WTC11 (cell line): ENCODE data around the gene NR5A1. TPM values are rescaled to one million over a fixed set of nuclear protein-coding genes. Genes with fewer than 3 reads are reported as not detected.

ENCODE experiments used
- ATAC-seq: fragments of 200-7000 bp; cut with Tn5 transposase; 2 replicates; pipeline ENCODE4 v1.10.0; 2021; ENCODE audit warnings: mild to moderate bottlenecking, moderate library complexity
- CTCF ChIA-PET: fragments of 300-600 bp; sonication (Branson Sonifier 250); formaldehyde crosslinking; loops from one replicate; lab custom pipeline; 2021; ENCODE audit warnings: antibody characterized with exemption; lab: Charles Lee
- POLR2A ChIA-PET: fragments of 350-600 bp; sonication (Branson Sonifier 250); formaldehyde crosslinking; loops from one replicate; lab custom pipeline; 2021; ENCODE audit warnings: antibody characterized with exemption; lab: Charles Lee
- DNase-seq: peaks from one replicate; pipeline ENCODE4 v3.0.0; 2021; ENCODE audit warnings: low spot score
- H3K27ac Mint-ChIP-seq: 2 replicates; pipeline ENCODE4 v1.8.0; 2021; ENCODE audit warnings: mixed read lengths
- H3K27me3 Mint-ChIP-seq: 2 replicates; pipeline ENCODE4 v1.8.0; 2021; ENCODE audit warnings: low read depth, mild to moderate bottlenecking, moderate library complexity, mixed read lengths
- H3K36me3 Mint-ChIP-seq: 2 replicates; pipeline ENCODE4 v1.8.0; 2021; ENCODE audit warnings: mixed read lengths
- H3K4me1 Mint-ChIP-seq: 2 replicates; pipeline ENCODE4 v1.8.0; 2022; ENCODE audit warnings: mixed read lengths
- H3K4me3 Mint-ChIP-seq: 2 replicates; pipeline ENCODE4 v1.8.0; 2021; ENCODE audit warnings: mild to moderate bottlenecking, moderate library complexity, mixed read lengths
- H3K9me3 Mint-ChIP-seq: 2 replicates; pipeline ENCODE4 v1.8.0; 2021; ENCODE audit warnings: mixed read lengths
- AR ChIP-seq: fragments of 250-450 bp; sonication (Bioruptor Pico); IDR thresholded peaks from 2 replicates; pipeline ENCODE4 v1.9.0; 2021; ENCODE audit warnings: mild to moderate bottlenecking
- ATF3 ChIP-seq: sonication (generic); formaldehyde crosslinking; conservative IDR thresholded peaks from 2 replicates; pipeline ENCODE4 v1.8.1; 2022; ENCODE audit warnings: mild to moderate bottlenecking, missing genetic modification reagents
- CREM ChIP-seq: sonication (generic); formaldehyde crosslinking; IDR thresholded peaks from 2 replicates; pipeline ENCODE4 v1.8.1; 2022; ENCODE audit warnings: mild to moderate bottlenecking, missing genetic modification reagents, moderate library complexity
- EMX1 ChIP-seq: fragments of 250-450 bp; sonication (Bioruptor Pico); IDR thresholded peaks from 2 replicates; pipeline ENCODE4 v1.8.0; 2021; ENCODE audit warnings: mild to moderate bottlenecking
- HMGA2 ChIP-seq: fragments of 250-450 bp; sonication (Bioruptor Pico); IDR thresholded peaks from 2 replicates; pipeline ENCODE4 v1.4.0; 2021; ENCODE audit warnings: mild to moderate bottlenecking, moderate library complexity
- HMGXB4 ChIP-seq: sonication (generic); formaldehyde crosslinking; IDR thresholded peaks from 2 replicates; pipeline ENCODE4 v1.8.1; 2023; ENCODE audit warnings: mild to moderate bottlenecking, moderate library complexity, missing genetic modification reagents
- IRF2 ChIP-seq: sonication (generic); formaldehyde crosslinking; IDR thresholded peaks from 2 replicates; pipeline ENCODE4 v1.8.0; 2022; ENCODE audit warnings: low read depth, missing genetic modification reagents, borderline replicate concordance
- MYBL2 ChIP-seq: sonication (generic); formaldehyde crosslinking; IDR thresholded peaks from 2 replicates; pipeline ENCODE4 v1.8.1; 2023; ENCODE audit warnings: mild to moderate bottlenecking, moderate library complexity, missing genetic modification reagents
- ZNF416 ChIP-seq: fragments of 250-450 bp; sonication (Bioruptor Pico); IDR thresholded peaks from 2 replicates; pipeline ENCODE4 v1.9.0; 2021; ENCODE audit warnings: mild to moderate bottlenecking, inconsistent platforms
- ZNF512 ChIP-seq: sonication (generic); formaldehyde crosslinking; IDR thresholded peaks from 2 replicates; pipeline ENCODE4 v1.8.1; 2022; ENCODE audit warnings: missing genetic modification reagents, borderline replicate concordance
- total RNA-seq: library from RNA; stranded (reverse); gene quantifications from 3 replicates; pipeline ENCODE4 v1.2.3, GENCODE V29; 2021
- TF ChIP-seq, protein P1 (sequence below): sonication (generic); formaldehyde crosslinking; IDR thresholded peaks from 2 replicates; pipeline ENCODE4 v1.8.1; 2023; ENCODE audit warnings: mild to moderate bottlenecking, missing genetic modification reagents
- TF ChIP-seq, protein P2 (sequence below): sonication (generic); formaldehyde crosslinking; IDR thresholded peaks from 2 replicates; pipeline ENCODE4 v1.8.0; 2022; ENCODE audit warnings: missing genetic modification reagents
- TF ChIP-seq, protein P3 (sequence below): fragments of 250-450 bp; sonication (Bioruptor Pico); conservative IDR thresholded peaks from 2 replicates; pipeline ENCODE4 v1.9.0; 2021; ENCODE audit warnings: mild to moderate bottlenecking
- TF ChIP-seq, protein P4 (sequence below): sonication (generic); formaldehyde crosslinking; IDR thresholded peaks from 2 replicates; pipeline ENCODE4 v1.8.1; 2023; ENCODE audit warnings: mild to moderate bottlenecking, missing genetic modification reagents, moderate library complexity

The NR5A1 gene
- total RNA-seq, 1 experiment from 2014 or later, result 0.77 TPM

DNA sequence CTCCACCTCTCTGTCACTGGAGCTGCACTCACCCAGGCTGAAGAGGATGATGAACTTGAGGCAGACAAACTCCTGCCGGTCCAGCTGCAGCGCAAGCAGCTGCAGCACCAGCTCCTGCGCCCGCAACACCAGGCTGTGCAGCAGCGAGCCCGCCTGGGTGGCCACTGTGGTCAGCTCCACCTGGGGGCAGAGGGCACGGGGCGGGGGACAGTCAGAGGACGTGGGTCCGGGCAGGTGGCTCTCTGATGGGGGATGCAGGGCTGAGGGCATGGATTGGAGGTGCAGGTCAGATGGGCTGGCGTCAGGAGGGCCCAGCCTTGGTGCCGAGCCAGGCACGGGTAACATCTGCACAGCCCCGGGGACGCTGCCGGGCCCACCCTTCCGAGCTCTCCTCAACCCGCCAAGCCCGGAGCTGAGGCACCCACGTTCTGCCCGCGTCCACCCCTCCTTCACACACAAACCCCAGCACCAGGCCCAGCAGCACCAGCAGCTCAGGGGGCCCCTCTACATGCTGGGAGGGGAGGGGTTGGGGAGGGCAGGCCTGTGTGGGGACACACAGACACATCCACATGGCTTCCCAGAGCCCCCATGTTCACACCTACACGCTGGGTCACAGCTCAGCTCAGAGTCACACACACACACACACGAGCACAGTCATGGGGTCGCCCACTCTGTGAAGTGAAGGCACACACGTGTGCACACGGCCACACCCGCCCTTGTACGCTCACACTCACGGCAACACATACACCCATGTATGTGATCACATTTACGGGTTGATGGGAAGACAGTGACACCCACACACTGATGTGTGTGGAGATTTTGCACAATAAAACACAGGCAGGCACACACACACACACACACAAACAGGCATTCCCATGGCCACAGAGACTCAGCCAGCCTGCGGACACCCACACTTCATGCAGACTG, 15.9 kb downstream of the NR5A1 start:
- POLR2A ChIA-PET, result no interaction called here

GRCh38 chr9:124490004-124490403, 17.2 kb downstream of the NR5A1 start:
- Mint-ChIP-seq H3K4me3 (no peak overlapping the region), H3K36me3 (no peaks in the 10 kb centered on the region), H3K9me3 (no peaks in the 10 kb centered on the region), H3K4me1 (peaks cover 14% of the 10 kb centered on the region), H3K27me3 (no peaks in the 10 kb centered on the region; the same call in 1 of the 2 replicates), H3K27ac (no peak overlapping the region)
- ChIA-PET POLR2A (no interaction called here), CTCF (interaction anchor here (1.2 kb wide), 1 partner anchor 127 kb away, joined by 5 read pairs; no protein-coding TSS in a partner anchor)
- ATAC-seq (no peak), DNase-seq (no peak)
- TF ChIP-seq, protein P1, sequence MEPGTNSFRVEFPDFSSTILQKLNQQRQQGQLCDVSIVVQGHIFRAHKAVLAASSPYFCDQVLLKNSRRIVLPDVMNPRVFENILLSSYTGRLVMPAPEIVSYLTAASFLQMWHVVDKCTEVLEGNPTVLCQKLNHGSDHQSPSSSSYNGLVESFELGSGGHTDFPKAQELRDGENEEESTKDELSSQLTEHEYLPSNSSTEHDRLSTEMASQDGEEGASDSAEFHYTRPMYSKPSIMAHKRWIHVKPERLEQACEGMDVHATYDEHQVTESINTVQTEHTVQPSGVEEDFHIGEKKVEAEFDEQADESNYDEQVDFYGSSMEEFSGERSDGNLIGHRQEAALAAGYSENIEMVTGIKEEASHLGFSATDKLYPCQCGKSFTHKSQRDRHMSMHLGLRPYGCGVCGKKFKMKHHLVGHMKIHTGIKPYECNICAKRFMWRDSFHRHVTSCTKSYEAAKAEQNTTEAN (CRISPR knock-in tag), result no peak
- no peak for TF ChIP-seq ZNF512
- TF ChIP-seq ATF3 (CRISPR knock-in tag), result no peak
- TF ChIP-seq EMX1 (CRISPR knock-in tag), result no peak
- no peak for TF ChIP-seq CREM (CRISPR knock-in tag)
- TF ChIP-seq, protein P2, sequence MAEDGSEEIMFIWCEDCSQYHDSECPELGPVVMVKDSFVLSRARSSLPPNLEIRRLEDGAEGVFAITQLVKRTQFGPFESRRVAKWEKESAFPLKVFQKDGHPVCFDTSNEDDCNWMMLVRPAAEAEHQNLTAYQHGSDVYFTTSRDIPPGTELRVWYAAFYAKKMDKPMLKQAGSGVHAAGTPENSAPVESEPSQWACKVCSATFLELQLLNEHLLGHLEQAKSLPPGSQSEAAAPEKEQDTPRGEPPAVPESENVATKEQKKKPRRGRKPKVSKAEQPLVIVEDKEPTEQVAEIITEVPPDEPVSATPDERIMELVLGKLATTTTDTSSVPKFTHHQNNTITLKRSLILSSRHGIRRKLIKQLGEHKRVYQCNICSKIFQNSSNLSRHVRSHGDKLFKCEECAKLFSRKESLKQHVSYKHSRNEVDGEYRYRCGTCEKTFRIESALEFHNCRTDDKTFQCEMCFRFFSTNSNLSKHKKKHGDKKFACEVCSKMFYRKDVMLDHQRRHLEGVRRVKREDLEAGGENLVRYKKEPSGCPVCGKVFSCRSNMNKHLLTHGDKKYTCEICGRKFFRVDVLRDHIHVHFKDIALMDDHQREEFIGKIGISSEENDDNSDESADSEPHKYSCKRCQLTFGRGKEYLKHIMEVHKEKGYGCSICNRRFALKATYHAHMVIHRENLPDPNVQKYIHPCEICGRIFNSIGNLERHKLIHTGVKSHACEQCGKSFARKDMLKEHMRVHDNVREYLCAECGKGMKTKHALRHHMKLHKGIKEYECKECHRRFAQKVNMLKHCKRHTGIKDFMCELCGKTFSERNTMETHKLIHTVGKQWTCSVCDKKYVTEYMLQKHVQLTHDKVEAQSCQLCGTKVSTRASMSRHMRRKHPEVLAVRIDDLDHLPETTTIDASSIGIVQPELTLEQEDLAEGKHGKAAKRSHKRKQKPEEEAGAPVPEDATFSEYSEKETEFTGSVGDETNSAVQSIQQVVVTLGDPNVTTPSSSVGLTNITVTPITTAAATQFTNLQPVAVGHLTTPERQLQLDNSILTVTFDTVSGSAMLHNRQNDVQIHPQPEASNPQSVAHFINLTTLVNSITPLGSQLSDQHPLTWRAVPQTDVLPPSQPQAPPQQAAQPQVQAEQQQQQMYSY, result no peak
- TF ChIP-seq HMGXB4, result no peak
- TF ChIP-seq AR (CRISPR knock-in tag), result no peak
- TF ChIP-seq ZNF416, result no peak
- TF ChIP-seq, protein P3, sequence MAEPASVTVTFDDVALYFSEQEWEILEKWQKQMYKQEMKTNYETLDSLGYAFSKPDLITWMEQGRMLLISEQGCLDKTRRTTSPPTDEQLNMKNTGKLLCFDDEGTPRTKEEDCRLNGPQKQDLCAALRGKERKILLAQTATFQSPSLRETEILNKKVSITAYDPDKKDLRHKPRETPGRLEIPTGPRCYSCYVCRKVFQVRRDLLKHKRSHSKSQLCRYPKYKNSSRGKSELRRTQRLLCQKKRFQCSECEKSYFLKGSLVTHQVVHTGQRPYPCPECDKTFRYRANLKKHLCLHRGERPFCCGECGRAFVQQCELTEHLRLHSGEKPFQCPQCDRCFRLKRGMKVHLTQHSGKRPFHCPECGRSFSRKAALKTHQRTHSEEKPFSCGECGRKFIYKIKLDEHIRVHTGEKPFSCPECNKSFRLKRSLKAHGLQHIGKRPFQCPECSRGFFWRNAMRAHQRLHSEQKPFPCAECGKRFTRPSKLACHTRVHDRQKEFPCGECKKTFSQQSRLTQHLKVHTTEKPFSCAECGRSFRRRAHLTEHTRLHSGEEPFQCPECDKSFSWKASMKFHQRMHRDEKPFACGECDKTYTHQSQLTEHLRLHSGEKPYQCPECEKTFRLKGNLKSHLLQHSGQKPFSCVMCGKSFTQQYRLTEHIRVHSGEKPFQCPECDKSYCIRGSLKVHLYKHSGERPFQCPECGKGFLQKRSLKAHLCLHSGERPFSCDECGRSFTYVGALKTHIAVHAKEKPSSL (CRISPR knock-in tag), result no peak
- no peak for TF ChIP-seq IRF2 (CRISPR knock-in tag)
- TF ChIP-seq, protein P4, sequence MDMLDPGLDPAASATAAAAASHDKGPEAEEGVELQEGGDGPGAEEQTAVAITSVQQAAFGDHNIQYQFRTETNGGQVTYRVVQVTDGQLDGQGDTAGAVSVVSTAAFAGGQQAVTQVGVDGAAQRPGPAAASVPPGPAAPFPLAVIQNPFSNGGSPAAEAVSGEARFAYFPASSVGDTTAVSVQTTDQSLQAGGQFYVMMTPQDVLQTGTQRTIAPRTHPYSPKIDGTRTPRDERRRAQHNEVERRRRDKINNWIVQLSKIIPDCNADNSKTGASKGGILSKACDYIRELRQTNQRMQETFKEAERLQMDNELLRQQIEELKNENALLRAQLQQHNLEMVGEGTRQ (CRISPR knock-in tag), result no peak
- no peak for TF ChIP-seq HMGA2

More for the DNA sequence above, 15.9 kb downstream of the NR5A1 start:
- Mint-ChIP-seq H3K4me3 (no peak overlapping the region), H3K27ac (peak overlapping the region; percentile 60; the same call in 1 of the 2 replicates), H3K4me1 (peaks cover 10% of the 10 kb centered on the region), H3K9me3 (no peaks in the 10 kb centered on the region), H3K27me3 (no peaks in the 10 kb centered on the region; the same call in 1 of the 2 replicates), H3K36me3 (no peaks in the 10 kb centered on the region)
- DNase-seq (no peak), ATAC-seq (no peak)
- CTCF ChIA-PET, result interaction anchor here (0.9 to 1.2 kb wide), 3 partner anchors 14 to 126 kb away, joined by 3 to 6 read pairs (median 5); no protein-coding TSS in a partner anchor
- TF ChIP-seq MYBL2, result no peak
